ENCODE measurements around the gene CLCN3.
"Not testable (repeated sequence)": the region's sequence is repeated elsewhere in the genome, so short reads cannot be mapped to it uniquely, and the experiment has no call there.

The CLCN3 gene

DNA sequence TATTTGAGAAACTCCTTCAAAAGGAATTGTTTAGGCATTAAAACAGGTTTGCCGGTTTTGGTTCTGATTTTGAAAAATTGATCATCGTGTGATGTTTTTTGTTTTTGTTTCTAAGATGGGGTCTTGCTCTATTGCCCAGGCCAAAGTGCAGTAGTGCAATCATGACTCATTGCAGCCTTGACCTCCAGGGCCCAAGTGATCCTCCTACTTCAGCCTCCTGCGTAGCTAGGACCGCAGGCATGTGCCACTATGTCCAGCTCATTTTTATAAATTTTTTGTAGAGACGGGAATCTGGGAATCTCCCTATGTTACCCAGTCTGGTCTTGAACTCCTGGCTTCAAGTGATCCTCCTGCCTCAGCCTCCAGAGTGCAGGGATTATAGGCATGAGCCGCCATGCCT is 35.0 kb downstream of the CLCN3 start:
- DNase-seq (ENCODE audit: low read depth, low spot score), result no peak

DNA sequence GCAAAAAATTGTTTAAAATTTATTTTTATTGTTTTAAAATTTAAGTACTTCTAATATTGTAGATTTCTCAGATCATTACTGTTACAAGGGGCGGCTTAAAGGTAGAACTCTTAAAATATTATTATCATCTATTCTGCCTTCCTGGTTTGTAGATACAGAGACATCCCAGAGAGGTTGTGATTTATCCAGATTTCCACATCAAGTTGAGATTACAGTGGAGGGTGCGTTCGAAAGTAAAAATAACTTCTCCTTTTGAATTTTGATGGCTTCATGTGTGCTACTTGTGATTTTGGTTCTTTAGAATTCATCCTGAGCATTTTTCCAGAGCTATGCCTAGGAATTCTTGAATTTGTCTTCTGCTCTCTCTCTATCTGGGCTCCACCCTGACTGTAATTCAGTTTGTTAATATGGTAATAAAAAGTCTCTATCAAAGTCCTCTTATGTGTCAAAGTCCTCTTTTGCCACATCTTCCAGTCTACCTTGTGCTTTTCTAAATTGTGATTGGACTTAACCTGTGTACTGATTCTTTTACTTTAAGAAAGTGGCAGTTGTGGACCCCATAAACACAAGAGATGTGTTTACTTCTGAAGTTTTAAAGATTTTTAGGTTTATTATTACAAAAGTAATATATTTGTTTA is 37.2 kb downstream of the CLCN3 start:
- DNase-seq (ENCODE audit: low read depth, low spot score), result no peak

- no peak for DNase-seq (ENCODE audit: low read depth, low spot score)
These were observed 37.8 kb downstream of the CLCN3 start for GRCh38 chr4:169658196-169658595.

GRCh38 chr4:169658975-169659715 is 38.8 kb downstream of the CLCN3 start:
- no peak for DNase-seq (ENCODE audit: low read depth, low spot score)

DNA sequence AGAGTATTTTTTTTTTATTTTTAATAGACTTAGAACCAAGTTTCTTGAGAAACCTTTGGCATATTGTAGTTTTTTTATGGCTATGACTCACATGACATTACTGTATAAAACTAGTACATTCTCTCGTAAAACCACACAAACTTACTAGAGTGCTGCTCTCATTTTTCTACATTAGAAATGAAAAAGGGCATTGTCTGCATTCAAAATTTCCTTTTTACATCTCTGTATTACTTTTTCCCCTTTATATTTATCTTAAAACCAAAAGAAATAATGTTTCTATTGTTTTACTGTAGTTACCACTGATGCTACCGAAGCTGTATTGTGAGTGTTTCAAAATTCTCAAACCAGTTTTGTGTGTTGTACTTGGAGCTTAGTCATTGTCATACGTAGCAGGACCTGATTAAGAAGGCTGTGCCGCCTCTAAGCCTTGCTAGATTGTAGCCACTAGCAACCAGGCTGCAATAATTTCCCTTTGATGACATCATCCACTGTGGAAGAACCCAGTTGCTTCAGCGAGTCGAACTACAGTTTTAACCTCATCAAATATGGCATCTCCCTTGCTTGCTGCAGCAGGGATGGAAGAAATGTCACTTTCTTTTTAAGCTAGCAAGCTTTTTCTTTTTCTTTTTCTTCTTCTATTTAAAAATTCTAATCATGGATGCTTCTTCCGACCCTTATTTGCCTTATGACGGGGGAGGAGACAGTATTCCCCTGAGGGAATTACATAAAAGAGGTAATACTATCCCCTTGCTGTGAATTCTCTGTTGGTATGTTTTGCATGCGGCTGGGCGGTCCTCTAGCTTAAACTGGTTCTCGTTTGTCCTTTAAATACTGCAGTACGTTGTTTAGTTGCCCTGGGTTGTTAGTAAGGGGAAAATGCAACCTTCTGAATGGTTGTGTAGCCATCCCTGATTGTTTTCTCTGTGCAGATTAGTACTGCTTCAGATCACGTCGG is 39.6 kb downstream of the CLCN3 start:
- peak; percentile 87 for DNase-seq (ENCODE audit: low read depth, low spot score)

GRCh38 chr4:169660929-169661328 is 40.6 kb downstream of the CLCN3 start:
- no peak for DNase-seq (ENCODE audit: low read depth, low spot score)

DNA sequence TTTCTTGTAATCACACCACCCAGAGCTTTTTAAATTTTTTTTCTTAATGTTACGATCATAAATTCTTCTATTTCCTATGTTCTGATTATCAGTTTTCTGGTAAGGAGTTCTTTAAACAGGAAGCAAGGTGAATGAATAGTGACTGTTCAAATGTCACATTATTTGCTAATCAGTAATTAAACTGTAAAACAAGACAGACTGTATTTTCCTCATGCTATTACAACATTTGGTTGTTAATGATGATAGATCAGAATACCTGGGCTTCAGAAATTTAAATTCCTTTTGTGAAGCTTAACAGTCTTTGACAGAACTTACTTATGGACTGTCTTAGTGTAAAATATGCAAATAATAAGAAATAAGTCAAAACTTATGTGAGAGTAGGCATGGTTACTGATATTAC is 41.4 kb downstream of the CLCN3 start:
- DNase-seq (ENCODE audit: low read depth, low spot score), result no peak

- DNase-seq (ENCODE audit: low read depth, low spot score), result no peak
These were observed 41.8 kb downstream of the CLCN3 start for GRCh38 chr4:169662206-169662605.

DNA sequence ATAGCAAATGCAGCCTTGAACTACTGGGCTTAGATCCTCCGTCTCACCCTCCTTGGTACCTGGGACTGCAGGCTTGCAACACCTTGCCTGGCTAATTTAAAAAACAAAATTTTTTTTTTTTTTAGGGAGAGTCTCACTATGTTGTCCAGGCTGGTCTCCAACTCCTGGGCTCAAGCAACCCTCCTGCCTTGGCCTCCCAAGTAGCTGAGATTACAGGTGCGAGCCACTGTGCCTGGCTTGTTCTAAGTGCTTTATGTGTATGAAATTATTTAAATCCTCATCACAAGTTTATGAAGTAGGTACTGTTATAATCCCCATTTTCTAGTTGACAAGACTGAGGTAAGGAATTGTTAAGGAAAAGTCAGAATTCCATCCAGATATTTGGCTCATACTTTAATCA is 43.0 kb downstream of the CLCN3 start:
- no peak for DNase-seq (ENCODE audit: low read depth, low spot score)

DNA sequence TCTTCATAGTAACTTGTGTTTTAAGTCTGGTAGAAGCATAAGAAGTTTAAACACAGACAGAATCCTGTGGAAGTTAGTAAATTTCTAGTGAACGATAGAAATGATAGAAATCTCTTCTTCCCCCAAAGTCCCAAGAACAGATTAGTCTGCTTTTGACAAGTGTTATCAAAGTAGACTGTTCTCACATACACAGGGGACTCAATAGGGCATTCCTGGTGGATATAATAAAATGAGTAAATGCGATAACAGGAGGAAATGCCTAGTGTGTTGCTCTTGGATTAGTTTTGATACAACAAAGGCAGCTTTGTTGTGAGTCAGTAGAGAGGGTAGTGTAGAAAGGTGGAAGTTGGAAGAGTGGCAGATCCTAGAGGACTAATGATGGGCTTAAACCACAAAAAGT is 43.5 kb downstream of the CLCN3 start:
- no peak for DNase-seq (ENCODE audit: low read depth, low spot score)

GRCh38 chr4:169664615-169665014 is 44.2 kb downstream of the CLCN3 start:
- DNase-seq (ENCODE audit: low read depth, low spot score), result no peak

GRCh38 chr4:169665046-169665737 is 44.8 kb downstream of the CLCN3 start:
- no peak for DNase-seq (ENCODE audit: low read depth, low spot score)

GRCh38 chr4:169668069-169668721 is 47.8 kb downstream of the CLCN3 start:
- no peak for DNase-seq (ENCODE audit: low read depth, low spot score)

GRCh38 chr4:169675825-169676224 is 55.4 kb downstream of the CLCN3 start:
- no peak for DNase-seq (ENCODE audit: low read depth, low spot score)

GRCh38 chr4:169677150-169677748 is 56.9 kb downstream of the CLCN3 start:
- DNase-seq (ENCODE audit: low read depth, low spot score), result no peak

- DNase-seq (ENCODE audit: low read depth, low spot score), result not testable (repeated sequence)
These were observed 58.1 kb downstream of the CLCN3 start for GRCh38 chr4:169678486-169678885.

GRCh38 chr4:169678951-169679591 is 58.7 kb downstream of the CLCN3 start:
- DNase-seq (ENCODE audit: low read depth, low spot score), result not testable (repeated sequence)

- no peak for DNase-seq (ENCODE audit: low read depth, low spot score)
These were observed 62.1 kb downstream of the CLCN3 start for GRCh38 chr4:169682372-169683047.

DNA sequence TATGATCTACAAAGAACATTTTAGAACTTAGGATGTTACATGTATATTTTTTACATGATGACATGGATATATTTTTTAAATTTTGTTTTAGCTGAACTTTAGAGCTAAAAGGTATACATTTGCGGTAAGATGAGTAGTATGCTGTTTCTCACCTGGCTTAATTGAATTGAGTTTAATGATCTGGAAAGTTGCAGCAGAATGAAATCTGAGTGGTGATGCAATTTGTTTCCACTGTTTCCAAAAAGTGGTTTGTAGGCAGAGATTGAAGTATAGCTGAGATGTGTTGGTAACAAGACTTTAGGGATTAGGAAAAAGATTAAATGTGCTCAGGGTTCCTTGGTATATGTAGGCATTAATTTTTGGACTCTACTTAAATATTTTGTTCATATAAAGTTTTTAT is 69.3 kb downstream of the CLCN3 start:
- no peak for DNase-seq (ENCODE audit: low read depth, low spot score)

DNA sequence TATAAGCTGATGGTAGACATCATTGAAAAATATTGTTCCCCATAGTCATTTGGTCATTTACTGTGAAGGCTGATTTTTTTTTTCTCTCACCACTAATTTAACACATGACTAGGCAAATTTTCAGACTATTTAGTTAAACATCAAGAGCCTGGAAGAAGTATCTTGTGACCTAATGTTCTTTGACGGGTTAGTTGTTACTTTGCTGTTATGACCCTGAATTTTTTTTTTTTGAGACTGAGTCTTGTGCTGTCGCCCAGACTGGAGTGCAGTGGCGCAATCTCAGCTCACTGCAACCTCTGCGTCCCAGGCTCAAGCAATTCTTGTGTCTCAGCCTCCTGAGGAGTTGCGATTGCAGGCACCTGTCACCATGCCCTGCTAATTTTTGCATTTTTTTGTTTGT is 70.4 kb downstream of the CLCN3 start:
- no peak for DNase-seq (ENCODE audit: low read depth, low spot score)
